Sigmoid colon (tissue), 3 donors: Measurements from ENCODE around the gene FGR.

ENCODE experiments used
- CTCF ChIP-seq, 4 experiments: fragments of 450-650 bp in 3 of 4; fragments of 200-600 bp in 1 of 4; IDR thresholded peaks; one replicate each; pipeline ENCODE4 v1.5.1; 2016 to 2019; ENCODE audit warnings: antibody characterized with exemption in 4 of 4, mild to moderate bottlenecking in 3 of 4, moderate library complexity in 2 of 4
- POLR2A ChIP-seq, 2 donors: fragments of 450-650 bp; IDR thresholded peaks; one replicate each; pipeline ENCODE4 v1.6.1; 2016; ENCODE audit warnings: antibody characterized with exemption in 2 of 2, mild to moderate bottlenecking in 2 of 2, moderate library complexity in 2 of 2

DNA sequence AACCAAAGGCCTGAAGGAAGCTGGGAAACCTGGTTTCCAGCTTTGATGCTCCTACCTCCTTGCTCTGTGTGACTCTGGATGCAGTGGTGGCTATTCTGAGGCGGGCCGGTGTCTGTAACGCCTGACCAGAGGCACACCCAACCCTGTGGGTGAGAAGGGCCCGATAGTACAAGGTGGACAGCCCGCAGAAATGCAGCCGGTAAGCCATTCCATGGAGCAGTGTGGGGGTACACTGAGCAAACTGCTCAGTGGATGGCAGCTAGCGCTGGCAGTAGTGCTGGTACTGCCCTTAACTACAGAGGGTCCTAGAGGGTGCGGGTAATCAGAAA lies 67.0 kb downstream of the FGR start:
- TF ChIP-seq POLR2A (IDR thresholded peaks at IDR 0.05) (no peak), CTCF (IDR thresholded peaks at IDR 0.05) (no peak)
